ENCODE measurements around the gene F7.

DNA sequence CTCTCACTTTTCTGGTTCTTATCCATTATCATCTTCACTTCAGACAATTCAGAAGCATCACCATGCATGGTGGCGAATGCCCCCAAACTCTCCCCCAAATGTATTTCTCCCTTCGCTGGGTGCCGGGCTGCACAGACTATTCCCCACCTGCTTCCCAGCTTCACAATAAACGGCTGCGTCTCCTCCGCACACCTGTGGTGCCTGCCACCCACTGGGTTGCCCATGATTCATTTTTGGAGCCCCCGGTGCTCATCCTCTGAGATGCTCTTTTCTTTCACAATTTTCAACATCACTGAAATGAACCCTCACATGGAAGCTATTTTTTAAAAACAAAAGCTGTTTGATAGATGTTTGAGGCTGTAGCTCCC, 14.2 kb downstream of the F7 start:
- TF ChIP-seq SUZ12 (IDR thresholded peaks at IDR 0.05; ENCODE audit: extremely low read depth, insufficient read depth, insufficient read length) = no peak
- TF ChIP-seq YY1 (IDR thresholded peaks at IDR 0.05; ENCODE audit: insufficient read depth, insufficient read length) = no peak
